Endothelial cell of umbilical vein (primary cell): ENCODE data around the gene NPM1. TPM values are rescaled to one million over a fixed set of nuclear protein-coding genes. Genes with fewer than 3 reads are reported as not detected.

Experiments
- BruUV-seq: library from RNA; stranded (reverse); fragments of 400-500 nt; replicated peaks from 2 replicates; lab custom pipeline; 2021; lab: Mats Ljungman, UMichigan
- CTCF ChIA-PET: fragments of 300-600, 350-600 bp; sonication (Branson Sonifier 250); formaldehyde crosslinking; loops from one replicate; lab custom pipeline; 2021; ENCODE audit warnings: antibody characterized with exemption, inconsistent platforms; lab: Charles Lee
- POLR2A ChIA-PET: fragments of 300-600, 350-600 bp; sonication (Branson Sonifier 250); formaldehyde crosslinking; loops from one replicate; lab custom pipeline; 2021; ENCODE audit warnings: antibody characterized with exemption, inconsistent platforms; lab: Charles Lee
- DNase-seq: peaks from one replicate; pipeline ENCODE4 v3.0.0-alpha.2; 2011; ENCODE audit warnings: low read depth, low spot score
- FAIRE-seq: peaks from 2 replicates; lab custom pipeline; 2011; peaks lifted over from hg19 to GRCh38; lab: Jason Lieb, UNC
- H2AFZ ChIP-seq: 2 replicates; pipeline ENCODE4 v1.6.0; 2012; ENCODE audit warnings: low read depth, low read length, control low read depth, inconsistent platforms
- H3K27ac ChIP-seq: 2 replicates; pipeline ENCODE4 v1.5.1; 2011; ENCODE audit warnings: low read depth, mild to moderate bottlenecking, control low read depth, low read length, moderate library complexity; ENCODE audit not compliant: insufficient read depth
- H3K27me3 ChIP-seq, 2 experiments: 2 replicates each; pipeline versions ENCODE4 v1.6.0 to v1.6.1; 2011; ENCODE audit warnings: low read length in 2 of 2, mixed read lengths in 1 of 2; ENCODE audit not compliant: control insufficient read depth in 2 of 2, insufficient read depth in 2 of 2
- H3K36me3 ChIP-seq, 2 experiments: 2 replicates in 1 of 2; 3 replicates in 1 of 2; pipeline ENCODE4 v1.5.1; 2011; ENCODE audit warnings: low read length in 2 of 2, mild to moderate bottlenecking in 1 of 2, moderate library complexity in 1 of 2; ENCODE audit not compliant: control insufficient read depth in 2 of 2, insufficient read depth in 2 of 2; ENCODE audit errors: extremely low read depth in 1 of 2
- H3K4me1 ChIP-seq: 3 replicates; pipeline ENCODE4 v1.5.1; 2011; ENCODE audit warnings: mild to moderate bottlenecking, low read length; ENCODE audit not compliant: control insufficient read depth, insufficient read depth; ENCODE audit errors: extremely low read depth
- H3K4me2 ChIP-seq: 2 replicates; pipeline ENCODE4 v1.6.1; 2011; ENCODE audit warnings: low read length, control low read depth, mixed read lengths; ENCODE audit not compliant: insufficient read depth
- H3K4me3 ChIP-seq, 3 experiments: fragments of 200-600 bp in 1 of 3; sonication (generic), shearing (Covaris generic) in 1 of 3; replicated peaks in 1 of 3; 2 replicates each; pipeline ENCODE4 v1.5.1; 2011 to 2016; ENCODE audit warnings: control low read depth in 3 of 3, low read length in 3 of 3, mild to moderate bottlenecking in 2 of 3, inconsistent platforms in 1 of 3, low read depth in 1 of 3, moderate library complexity in 1 of 3; ENCODE audit not compliant: insufficient read depth in 1 of 3
- H3K79me2 ChIP-seq: 2 replicates; pipeline ENCODE4 v1.6.0; 2012; ENCODE audit warnings: low read length, inconsistent platforms; ENCODE audit not compliant: control insufficient read depth, insufficient read depth
- H3K9ac ChIP-seq: replicated peaks from 2 replicates; pipeline ENCODE3; 2011; ENCODE audit warnings: low read length, control low read depth; ENCODE audit not compliant: insufficient read depth; ENCODE audit errors: extremely low read depth
- H3K9me1 ChIP-seq: replicated peaks from 3 replicates; pipeline ENCODE4 v1.6.0; 2011; ENCODE audit warnings: mild to moderate bottlenecking, low read length; ENCODE audit not compliant: control insufficient read depth, insufficient read depth; ENCODE audit errors: extremely low read depth
- H3K9me3 ChIP-seq: replicated peaks from 2 replicates; pipeline ENCODE4 v1.5.1; 2012; ENCODE audit warnings: low read length, inconsistent platforms; ENCODE audit not compliant: control insufficient read depth, insufficient read depth
- H4K20me1 ChIP-seq: replicated peaks from 2 replicates; pipeline ENCODE3; 2011; ENCODE audit warnings: mild to moderate bottlenecking, low read length; ENCODE audit not compliant: control insufficient read depth, insufficient read depth; ENCODE audit errors: extremely low read depth
- CTCF ChIP-seq, 2 donors: IDR thresholded peaks; 1 replicate in 1 of 2; 2 replicates in 1 of 2; pipeline ENCODE4 v1.5.1; 2011; ENCODE audit warnings: low read length in 2 of 2, mild to moderate bottlenecking in 2 of 2, moderate library complexity in 2 of 2, control low read depth in 1 of 2, inconsistent platforms in 1 of 2, low read depth in 1 of 2; ENCODE audit not compliant: insufficient read depth in 1 of 2; ENCODE audit errors: extremely low read depth in 1 of 2
- EZH2 ChIP-seq: IDR thresholded peaks from 2 replicates; pipeline ENCODE4 v1.6.1; 2012; ENCODE audit warnings: borderline replicate concordance, low read depth, mild to moderate bottlenecking, moderate library complexity, low read length, inconsistent platforms; ENCODE audit not compliant: severe bottlenecking
- FOS ChIP-seq: IDR thresholded peaks from 2 replicates; pipeline ENCODE4 v1.6.1; 2011; ENCODE audit warnings: mild to moderate bottlenecking, low read length, moderate library complexity, borderline replicate concordance; ENCODE audit not compliant: insufficient read depth
- GATA2 ChIP-seq: IDR thresholded peaks from 2 replicates; pipeline ENCODE4 v1.7.0; 2011; ENCODE audit warnings: low read depth, mild to moderate bottlenecking, moderate library complexity, mixed read lengths, low read length; ENCODE audit not compliant: insufficient read length, insufficient read depth
- JUN ChIP-seq: IDR thresholded peaks from 2 replicates; pipeline ENCODE4 v1.6.1; 2011; ENCODE audit warnings: borderline replicate concordance, low read depth; ENCODE audit not compliant: insufficient read length, insufficient read depth
- MYC ChIP-seq: IDR thresholded peaks from one replicate; pipeline ENCODE4 v1.6.1; 2011; ENCODE audit warnings: mild to moderate bottlenecking, low read depth, low read length
- POLR2A ChIP-seq: IDR thresholded peaks from 2 replicates; pipeline ENCODE4 v1.6.1; 2012; ENCODE audit warnings: low read depth, mild to moderate bottlenecking, control low read depth, low read length
- POLR2AphosphoS5 ChIP-seq: IDR thresholded peaks from 2 replicates; pipeline ENCODE4 v1.6.1; 2012; ENCODE audit warnings: low read depth, mild to moderate bottlenecking, control low read depth, low read length, moderate library complexity; ENCODE audit not compliant: insufficient read depth
- dilution Hi-C: fragments of 300-500 bp; cut with MboI; formaldehyde crosslinking; loops from one replicate; pipeline ENCODE4 v1.15.0; 2019; ENCODE audit warnings: low sequenced_read_pairs; ENCODE audit not compliant: extremely low pct_ligation_motif_present
- intact Hi-C: fragments of 100-400 bp; cut with micrococcal nuclease; formaldehyde crosslinking; loops from one replicate; pipeline ENCODE4 v1.10.0; 2022
- polyA plus RNA-seq, 4 experiments: library from polyadenylated mRNA; depleted of rRNA in 3 of 4; stranded (reverse) in 3 of 4; unstranded in 1 of 4; fragments of >200 nt; gene quantifications; 2 replicates each; pipeline versions ENCODE4 v1.2.1 to v1.2.3, GENCODE V29; 2011 to 2012; ENCODE audit warnings: missing spikeins in 1 of 4
- total RNA-seq: library from RNA; stranded (reverse); gene quantifications from 2 replicates; pipeline ENCODE4 v1.2.3, GENCODE V29; 2021
- TF ChIP-seq, protein P1 (sequence below): IDR thresholded peaks from 2 replicates; pipeline ENCODE4 v1.6.1; 2011; ENCODE audit not compliant: insufficient read depth, insufficient read length

Gene NPM1
- total and polyA plus RNA-seq, 2 donors (not counting 3 experiments of a cell fraction or from before 2014, with no cell fraction given): 618 to 1,695 TPM

GRCh38 chr5:171351536-171352073 is 36.0 kb upstream of the NPM1 start:
- CTCF ChIA-PET: interaction anchor here (0.6 to 3.0 kb wide), 4 partner anchors 9 to 542 kb away, joined by 3 to 11 read pairs (median 8); no protein-coding TSS in a partner anchor
- TF ChIP-seq JUN (no peak), POLR2AphosphoS5 (no peak), FOS (no peak), POLR2A (no peak), CTCF (IDR thresholded peaks at IDR 0.05; ENCODE audit: extremely low read depth in 1 of 2, insufficient read depth in 1 of 2, low read depth in 1 of 2, low read length in 2 of 2) (no peak), MYC (no peak), EZH2 (no peak), GATA2 (no peak)
- TF ChIP-seq, protein P1, sequence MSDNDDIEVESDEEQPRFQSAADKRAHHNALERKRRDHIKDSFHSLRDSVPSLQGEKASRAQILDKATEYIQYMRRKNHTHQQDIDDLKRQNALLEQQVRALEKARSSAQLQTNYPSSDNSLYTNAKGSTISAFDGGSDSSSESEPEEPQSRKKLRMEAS: no peak
- FAIRE-seq: no peak
- H3K36me3 ChIP-seq: no peaks in the 10 kb centered on the region
- no peaks in the 10 kb centered on the region for H3K79me2 ChIP-seq
- intact Hi-C loops: no loop called here
- H3K9ac ChIP-seq: no peak overlapping the region
- H2AFZ ChIP-seq: no peak overlapping the region
- H3K9me1 ChIP-seq: no peaks in the 10 kb centered on the region
- no peaks in the 10 kb centered on the region for H3K27me3 ChIP-seq
- no TSS peak for BruUV-seq
- POLR2A ChIA-PET: no interaction called here
- H3K4me2 ChIP-seq: no peak overlapping the region
- H3K4me3 ChIP-seq: no peak overlapping the region
- no peak overlapping the region for H3K27ac ChIP-seq
- no peaks in the 10 kb centered on the region for H4K20me1 ChIP-seq
- no peak for DNase-seq
- H3K9me3 ChIP-seq: no peaks in the 10 kb centered on the region
- dilution Hi-C loops: no loop called here
- no peaks in the 10 kb centered on the region for H3K4me1 ChIP-seq
